ENCODE results near the gene PRKAR1A.

PRKAR1A gene

DNA sequence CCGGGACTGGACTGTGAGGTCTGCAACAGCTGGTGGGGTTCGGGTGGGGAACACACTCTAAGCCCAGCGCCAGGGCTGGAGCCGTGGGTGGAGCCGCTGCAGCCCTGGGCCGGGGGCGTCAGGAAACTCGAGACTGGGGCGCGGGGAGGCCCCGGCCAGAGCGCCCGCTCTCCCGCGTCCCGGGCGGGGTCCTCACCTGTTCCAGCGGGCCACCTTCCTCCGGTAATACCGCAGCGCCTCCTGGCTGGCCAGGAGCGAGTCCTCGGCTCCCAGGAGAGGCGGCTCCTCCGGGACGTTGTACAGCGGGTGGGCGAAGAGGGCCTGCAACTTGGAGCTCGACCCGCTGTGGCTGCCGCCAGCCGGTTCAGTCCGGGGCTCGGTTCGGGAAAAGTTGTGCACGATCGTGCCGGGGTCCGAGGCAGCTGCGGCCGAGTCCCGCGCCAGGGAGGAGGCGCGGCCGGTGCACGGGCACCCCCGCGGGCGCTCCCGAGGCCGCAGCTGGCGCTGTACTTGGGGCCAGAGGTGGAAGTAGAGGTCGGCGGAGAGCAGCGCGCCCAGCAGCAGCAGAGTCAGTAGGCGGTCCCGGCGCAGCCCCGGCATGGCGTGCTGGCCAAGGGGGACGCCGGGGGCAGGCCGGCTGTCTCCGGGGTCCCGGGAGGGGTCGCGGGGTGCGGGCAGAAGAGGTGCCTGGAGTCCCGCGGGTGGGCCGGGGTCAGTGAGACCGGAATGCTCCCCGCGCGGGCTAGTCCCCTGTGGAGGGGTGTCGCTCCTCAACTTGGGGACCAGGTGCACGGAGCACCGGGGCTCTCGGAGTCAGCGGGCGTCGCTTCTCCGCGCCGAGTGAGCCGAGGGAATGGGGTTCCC lies 88.1 kb downstream of the PRKAR1A start:
- H3K27me3 ChIP-seq (ENCODE audit: control insufficient read depth, low read length), result no peaks in the 10 kb centered on the region; the same call in 1 of the 2 replicates
- H3K4me2 ChIP-seq (ENCODE audit: low read length), result no peak overlapping the region

More for the DNA sequence above, 88.1 kb downstream of the PRKAR1A start:
- no peaks in the 10 kb centered on the region for H3K79me2 ChIP-seq (ENCODE audit: control insufficient read depth, low read length)
- TF ChIP-seq CTCF (IDR thresholded peaks at IDR 0.05; ENCODE audit: low read depth, low read length, poor library complexity, severe bottlenecking) (no peak), EZH2phosphoT487 (IDR thresholded peaks at IDR 0.05; ENCODE audit: borderline replicate concordance, low read length) (no peak)
- H3K27ac ChIP-seq (ENCODE audit: low read depth, low read length), result no peak overlapping the region
- no peaks in the 10 kb centered on the region for H3F3A ChIP-seq (ENCODE audit: control insufficient read depth, insufficient read depth)
- no peaks in the 10 kb centered on the region for H3K4me1 ChIP-seq (ENCODE audit: control insufficient read depth, low read length)
- no peak overlapping the region for H3K4me3 ChIP-seq (ENCODE audit: low read length)
- H3K9me2 ChIP-seq (replicated peaks; ENCODE audit: control insufficient read depth, low read length), result no peaks in the 10 kb centered on the region
- H4K20me1 ChIP-seq (ENCODE audit: control insufficient read depth, insufficient read depth, low read depth, low read length), result no peaks in the 10 kb centered on the region
- no peaks in the 10 kb centered on the region for H3K9me3 ChIP-seq (ENCODE audit: control insufficient read depth, insufficient read depth, low read length)
- no peaks in the 10 kb centered on the region for H3K36me3 ChIP-seq (ENCODE audit: control insufficient read depth, low read length)

All from DOHH2 (cell line).